KBM-7 (cell line): ENCODE results near the gene MYH7B.

Experiments used
- DNase-seq: peaks from one replicate; pipeline ENCODE4 v3.0.0-alpha.2; 2015
- in situ Hi-C: fragments of 300-500 bp; cut with MboI; formaldehyde crosslinking; loops from 2 replicates; pipeline ENCODE4 v1.14.3; 2020; ENCODE audit warnings: low sequenced_read_pairs, low pct_unique_long_range_greater_than_20kb, mixed read lengths

Gene MYH7B

DNA sequence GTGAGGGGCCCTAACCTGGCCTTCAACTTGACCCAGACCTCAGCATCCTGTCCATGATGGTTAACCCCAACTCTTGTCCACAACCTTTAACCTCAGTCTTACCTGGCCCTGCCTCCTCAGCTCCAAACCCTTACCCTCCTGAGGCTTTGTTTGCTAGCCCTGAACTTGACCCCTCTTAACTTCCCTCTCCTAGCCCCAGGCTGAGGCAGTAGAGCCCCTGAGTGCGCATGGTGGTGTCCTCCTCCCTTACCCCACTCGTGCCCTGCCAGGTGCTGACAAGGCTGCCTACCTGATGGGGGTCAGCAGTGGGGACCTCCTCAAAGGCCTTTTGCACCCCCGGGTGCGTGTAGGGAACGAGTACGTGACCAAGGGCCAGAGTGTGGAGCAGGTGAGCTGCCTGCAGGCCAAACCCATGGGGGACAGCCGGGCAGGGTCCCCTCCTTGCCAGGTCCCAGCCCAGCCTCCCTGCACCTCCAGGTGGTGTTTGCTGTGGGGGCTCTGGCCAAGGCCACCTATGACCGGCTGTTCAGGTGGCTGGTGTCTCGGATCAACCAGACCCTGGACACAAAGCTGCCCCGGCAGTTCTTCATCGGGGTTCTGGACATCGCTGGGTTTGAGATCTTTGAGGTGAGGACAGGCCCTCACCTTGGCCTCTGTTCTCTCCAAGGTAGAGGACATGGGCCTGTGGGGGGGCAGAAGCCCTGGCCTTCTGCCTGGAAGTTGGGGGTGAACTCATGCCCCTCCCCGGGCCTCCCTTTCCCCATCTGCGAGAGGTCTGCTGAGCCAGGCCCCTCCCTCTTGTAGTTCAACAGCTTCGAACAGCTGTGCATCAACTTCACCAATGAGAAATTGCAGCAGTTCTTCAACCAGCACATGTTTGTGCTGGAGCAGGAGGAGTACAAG, 31.9 kb downstream of the MYH7B start:
- no peak for DNase-seq
- in situ Hi-C loops = no loop called here

DNA sequence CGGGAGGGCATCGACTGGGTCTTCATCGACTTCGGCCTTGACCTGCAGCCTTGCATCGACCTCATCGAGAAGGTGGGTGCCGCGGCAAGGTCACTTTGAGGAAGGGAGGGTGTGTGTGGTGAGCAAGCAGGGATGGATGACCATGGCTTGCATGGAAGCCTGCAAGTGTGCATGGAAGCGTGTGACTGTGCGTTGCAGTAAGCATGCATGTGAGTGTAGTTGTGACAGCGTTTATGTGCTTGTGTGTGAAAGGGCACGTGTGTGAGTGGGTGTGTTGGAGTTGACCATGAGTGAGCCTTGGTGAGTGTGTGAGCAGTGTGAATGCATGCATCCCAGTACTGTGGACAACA, 32.5 kb downstream of the MYH7B start:
- in situ Hi-C loops = no loop called here
- DNase-seq = no peak

DNA sequence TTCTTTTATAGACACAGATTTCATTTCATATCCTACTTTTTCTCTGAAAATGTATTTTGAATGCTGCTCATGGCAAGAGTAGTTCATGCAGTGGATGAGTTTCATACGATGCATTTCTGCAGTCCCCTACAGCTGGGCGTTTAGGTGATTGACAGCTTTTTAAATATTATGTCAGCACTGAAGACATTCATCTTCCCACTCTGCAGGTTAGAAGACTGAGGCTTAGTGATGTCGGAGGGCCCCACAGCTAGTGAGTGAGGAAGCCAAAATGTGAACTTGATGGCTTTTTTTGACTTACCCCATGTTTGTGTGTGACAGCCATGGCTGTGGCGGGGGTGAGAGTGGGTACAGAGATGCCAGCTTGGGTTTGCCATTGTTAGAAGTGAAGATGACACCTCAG, 33.5 kb downstream of the MYH7B start:
- no peak for DNase-seq
- in situ Hi-C loops = no loop called here

DNA sequence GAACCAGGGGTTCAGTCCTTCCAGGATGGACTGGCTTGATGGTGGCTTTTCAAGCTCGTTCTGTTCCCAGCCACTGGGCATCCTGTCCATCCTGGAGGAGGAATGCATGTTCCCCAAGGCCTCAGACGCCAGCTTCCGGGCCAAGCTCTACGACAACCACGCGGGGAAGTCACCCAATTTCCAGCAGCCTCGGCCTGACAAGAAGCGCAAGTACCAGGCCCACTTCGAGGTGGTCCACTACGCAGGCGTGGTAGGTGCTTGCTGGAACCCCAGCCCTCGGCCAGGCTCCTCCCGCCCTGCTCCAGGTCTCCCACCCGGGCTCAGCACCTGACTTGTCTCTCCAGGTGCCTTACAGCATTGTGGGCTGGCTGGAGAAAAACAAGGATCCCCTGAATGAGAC, 34.0 kb downstream of the MYH7B start:
- in situ Hi-C loops = no loop called here
- DNase-seq = no peak

DNA sequence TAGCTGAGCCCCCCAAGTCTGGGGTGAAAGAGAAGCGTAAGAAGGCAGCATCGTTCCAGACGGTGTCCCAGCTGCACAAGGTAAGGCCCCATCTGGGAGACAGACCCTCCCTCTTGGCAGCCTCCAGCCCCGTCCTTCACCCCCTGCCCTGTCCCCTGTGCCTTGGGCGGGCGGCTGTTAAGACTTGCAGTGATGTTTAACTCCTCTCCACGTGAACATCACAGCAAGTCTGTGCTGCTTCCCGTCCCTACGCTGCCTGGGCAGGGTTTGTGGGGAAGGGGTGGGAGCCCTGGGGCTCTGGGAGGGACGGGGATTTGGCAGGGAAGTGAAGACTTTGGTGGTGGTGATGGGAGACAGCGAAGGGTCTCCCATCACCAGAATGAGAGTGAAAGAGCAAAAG, 34.6 kb downstream of the MYH7B start:
- no peak for DNase-seq
- in situ Hi-C loops = no loop called here

DNA sequence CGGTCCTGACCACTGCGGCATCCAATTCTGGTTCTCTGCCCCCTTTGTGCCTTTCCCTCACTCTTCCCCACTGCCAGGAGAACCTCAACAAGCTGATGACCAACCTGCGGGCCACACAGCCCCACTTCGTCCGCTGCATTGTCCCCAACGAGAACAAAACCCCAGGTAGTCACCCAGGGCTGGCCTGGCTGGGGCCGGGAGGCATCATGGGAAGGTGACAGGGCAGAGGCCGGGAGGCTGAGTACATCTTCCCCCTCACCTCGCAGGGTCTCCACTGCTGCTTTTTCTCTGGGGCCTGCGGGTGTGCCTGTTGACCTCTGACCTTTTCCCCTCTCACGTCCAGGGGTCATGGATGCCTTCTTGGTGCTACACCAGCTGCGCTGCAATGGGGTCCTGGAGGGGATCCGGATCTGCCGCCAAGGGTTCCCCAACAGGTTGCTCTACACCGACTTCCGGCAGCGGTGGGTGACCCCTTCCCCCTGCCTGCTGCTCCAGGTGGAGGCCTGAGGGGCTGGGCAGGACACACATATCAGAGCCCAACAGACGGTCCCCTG, 35.1 kb downstream of the MYH7B start:
- in situ Hi-C loops = no loop called here
- no peak for DNase-seq

DNA sequence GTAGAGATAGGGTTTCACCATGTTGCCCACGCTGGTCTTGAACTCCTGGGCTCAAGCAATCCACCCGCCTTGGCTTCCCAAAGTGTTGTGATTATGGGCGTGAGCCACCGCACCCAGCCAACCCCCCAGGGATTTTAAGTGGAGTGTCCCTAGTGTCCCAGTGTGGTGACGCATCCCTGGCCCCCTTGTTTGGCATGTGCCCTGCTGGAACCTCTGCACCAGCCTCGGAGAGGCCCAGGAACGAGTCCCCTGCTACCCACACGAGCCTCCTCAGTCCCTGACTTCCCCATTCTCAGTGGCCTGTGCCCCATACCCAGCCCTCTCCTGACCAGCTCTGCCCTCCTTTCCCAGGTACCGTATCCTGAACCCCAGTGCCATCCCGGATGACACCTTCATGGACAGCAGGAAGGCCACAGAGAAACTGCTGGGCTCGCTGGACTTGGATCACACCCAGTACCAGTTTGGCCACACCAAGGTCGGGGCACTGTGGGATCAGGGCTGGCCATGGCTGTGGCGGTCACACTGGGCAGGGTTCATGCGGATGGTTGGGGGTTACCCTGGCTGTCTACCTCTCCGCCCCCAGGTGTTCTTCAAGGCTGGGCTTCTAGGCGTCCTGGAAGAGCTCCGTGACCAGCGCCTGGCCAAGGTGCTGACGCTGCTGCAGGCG, 37.2 kb downstream of the MYH7B start:
- in situ Hi-C loops = no loop called here

DNA sequence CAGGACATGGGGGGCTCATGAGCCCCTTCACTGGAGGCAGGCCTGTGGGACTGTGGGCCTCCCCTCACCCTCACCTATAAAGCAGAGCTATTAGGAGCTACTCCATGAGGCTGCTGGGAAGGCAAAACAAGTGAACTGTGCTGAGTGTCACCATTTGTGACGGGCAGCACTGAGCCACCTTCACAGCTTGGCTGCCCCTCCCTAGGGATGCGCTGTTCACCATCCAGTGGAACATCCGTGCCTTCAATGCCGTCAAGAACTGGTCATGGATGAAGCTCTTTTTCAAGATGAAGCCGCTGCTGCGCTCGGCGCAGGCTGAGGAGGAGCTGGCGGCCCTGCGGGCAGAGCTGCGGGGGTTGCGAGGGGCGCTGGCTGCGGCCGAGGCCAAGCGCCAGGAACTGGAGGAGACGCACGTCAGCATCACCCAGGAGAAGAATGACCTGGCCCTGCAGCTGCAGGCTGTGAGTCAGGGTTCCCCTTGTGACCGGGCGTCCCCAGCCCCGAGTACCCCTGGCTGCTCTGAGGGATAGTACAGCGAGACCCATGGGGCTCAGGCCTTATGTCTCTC, 38.4 kb downstream of the MYH7B start:
- DNase-seq = no peak
- in situ Hi-C loops = no loop called here

More for the DNA sequence above, 37.2 kb downstream of the MYH7B start:
- DNase-seq = no peak

DNA sequence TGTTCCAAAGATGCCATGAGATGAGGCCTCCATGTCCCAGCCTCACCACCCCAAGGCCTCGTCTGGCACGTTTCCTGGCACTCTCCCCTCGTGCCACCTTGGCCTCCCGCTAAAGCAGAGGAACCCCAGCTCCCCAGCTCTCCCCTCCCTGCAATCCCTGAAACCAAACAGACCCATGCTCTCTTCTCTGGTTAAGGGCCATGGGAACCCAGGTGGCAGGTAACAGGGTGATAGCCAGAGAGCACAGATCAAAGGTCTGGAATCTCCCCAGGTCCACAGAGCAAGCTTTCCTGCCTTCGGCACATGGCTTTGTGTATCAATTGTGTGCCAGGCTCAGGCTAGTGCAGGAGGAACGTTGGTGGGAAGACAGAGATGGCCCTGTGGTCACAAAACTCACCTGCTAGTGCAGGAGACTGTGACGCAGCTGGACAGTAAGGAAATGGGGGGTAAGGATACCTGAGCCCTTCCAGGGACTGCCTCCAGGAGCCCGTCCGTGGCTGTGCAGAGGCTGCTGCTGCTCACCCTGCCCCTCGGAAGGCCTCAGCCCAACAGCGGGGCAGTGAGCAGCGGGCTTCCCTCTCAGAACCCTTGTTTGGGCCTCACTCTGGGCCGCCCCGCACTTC, 39.0 kb downstream of the MYH7B start:
- in situ Hi-C loops = no loop called here
- no peak for DNase-seq

DNA sequence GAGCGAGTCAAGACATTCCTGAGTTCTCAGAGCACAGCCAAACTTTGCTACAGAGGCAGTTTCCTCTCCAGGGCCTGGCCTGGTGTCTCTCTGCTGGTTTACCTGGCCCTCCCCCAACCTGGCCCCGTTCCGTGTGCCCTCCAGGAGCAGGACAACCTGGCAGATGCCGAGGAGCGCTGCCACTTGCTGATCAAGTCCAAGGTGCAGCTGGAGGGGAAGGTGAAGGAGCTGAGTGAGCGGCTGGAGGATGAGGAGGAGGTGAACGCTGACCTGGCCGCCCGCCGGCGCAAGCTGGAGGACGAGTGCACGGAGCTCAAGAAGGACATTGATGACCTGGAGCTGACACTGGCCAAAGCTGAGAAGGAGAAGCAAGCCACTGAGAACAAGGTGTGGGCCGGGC, 39.5 kb downstream of the MYH7B start:
- no peak for DNase-seq
- in situ Hi-C loops = no loop called here

DNA sequence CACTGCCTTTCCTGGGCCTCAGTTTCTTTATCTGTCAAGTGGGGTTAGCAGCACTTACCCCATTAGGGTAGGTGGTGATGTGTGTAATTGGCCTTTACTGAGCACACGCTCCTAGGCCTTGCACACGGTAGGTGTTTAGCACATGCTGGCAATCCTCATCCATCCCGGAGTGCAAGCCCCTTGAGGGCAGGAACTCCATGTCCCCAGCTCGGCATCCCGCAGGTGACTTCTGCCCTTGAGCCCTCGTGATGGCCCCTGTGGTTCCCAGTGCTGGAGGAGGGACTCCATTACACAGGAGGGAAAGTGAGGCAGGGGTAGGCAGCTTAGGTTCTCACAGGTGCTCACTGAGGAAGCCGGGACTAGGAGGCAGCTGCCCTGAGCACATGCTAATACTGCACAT, 40.0 kb downstream of the MYH7B start:
- no peak for DNase-seq

DNA sequence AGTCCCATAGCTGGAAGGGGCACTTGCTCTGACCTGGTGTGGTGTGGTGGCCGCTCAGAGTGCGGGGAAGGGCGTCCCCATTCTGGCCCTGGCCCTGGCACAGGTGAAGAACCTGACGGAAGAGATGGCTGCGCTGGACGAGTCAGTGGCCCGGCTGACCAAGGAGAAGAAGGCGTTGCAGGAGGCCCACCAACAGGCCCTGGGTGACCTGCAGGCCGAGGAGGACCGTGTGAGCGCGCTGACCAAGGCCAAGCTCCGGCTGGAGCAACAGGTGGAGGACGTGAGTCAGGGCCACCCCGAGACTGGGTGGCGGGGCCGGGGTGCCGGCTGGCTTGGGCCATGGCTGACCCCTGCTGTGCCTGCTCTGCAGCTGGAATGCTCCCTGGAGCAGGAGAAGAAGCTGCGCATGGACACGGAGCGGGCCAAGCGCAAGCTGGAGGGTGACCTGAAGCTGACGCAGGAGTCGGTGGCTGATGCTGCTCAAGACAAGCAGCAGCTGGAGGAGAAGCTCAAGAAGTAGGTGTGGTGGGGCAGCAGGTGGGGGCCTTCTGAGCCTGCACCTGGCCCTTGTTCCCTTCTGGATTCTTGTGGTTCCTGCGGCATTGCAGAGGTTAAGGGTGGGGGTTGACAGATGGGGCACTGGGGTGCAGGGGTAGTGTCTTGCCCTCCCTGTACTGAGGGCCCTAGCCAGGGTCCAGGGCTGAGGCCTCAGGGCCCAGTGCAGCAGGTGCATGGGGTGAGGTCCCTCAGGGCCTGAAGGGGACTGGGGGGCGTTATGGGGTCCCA, 40.8 kb downstream of the MYH7B start:
- no peak for DNase-seq
- in situ Hi-C loops = no loop called here

More for the DNA sequence above, 40.0 kb downstream of the MYH7B start:
- in situ Hi-C loops = no loop called here

DNA sequence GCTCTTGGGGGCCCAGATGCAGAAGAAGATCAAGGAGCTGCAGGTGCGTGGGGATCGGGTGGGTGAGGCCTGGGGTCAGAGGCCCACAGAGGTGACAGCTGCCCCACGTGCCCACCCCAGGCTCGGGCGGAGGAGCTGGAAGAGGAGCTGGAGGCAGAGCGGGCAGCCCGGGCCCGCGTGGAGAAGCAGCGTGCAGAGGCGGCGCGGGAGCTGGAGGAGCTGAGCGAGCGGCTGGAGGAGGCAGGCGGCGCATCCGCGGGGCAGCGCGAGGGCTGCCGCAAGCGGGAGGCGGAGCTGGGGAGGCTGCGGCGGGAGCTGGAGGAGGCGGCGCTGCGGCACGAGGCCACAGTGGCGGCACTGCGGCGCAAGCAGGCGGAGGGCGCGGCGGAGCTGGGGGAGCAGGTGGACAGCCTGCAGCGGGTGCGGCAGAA, 41.5 kb downstream of the MYH7B start:
- no peak for DNase-seq
- in situ Hi-C loops = no loop called here

DNA sequence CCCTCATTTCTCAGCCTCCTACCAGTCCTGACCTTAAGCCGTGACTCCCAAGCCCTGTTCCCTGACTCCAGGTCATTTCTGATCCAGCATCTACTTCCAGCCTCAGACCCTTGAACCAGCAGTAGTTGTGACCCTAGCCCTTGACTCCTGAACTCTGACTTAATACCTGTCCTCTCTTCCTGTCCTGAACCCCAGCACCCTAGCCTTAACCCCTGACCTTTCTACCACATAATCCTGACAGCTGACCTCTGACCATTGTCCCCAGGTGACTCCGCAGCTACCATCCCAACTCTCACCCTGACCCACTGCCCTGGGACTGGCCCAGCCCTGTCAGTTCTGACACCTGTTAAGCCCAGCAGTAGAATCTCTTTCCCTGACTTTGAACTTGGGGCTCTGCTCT, 42.1 kb downstream of the MYH7B start:
- DNase-seq = no peak
- in situ Hi-C loops = no loop called here

DNA sequence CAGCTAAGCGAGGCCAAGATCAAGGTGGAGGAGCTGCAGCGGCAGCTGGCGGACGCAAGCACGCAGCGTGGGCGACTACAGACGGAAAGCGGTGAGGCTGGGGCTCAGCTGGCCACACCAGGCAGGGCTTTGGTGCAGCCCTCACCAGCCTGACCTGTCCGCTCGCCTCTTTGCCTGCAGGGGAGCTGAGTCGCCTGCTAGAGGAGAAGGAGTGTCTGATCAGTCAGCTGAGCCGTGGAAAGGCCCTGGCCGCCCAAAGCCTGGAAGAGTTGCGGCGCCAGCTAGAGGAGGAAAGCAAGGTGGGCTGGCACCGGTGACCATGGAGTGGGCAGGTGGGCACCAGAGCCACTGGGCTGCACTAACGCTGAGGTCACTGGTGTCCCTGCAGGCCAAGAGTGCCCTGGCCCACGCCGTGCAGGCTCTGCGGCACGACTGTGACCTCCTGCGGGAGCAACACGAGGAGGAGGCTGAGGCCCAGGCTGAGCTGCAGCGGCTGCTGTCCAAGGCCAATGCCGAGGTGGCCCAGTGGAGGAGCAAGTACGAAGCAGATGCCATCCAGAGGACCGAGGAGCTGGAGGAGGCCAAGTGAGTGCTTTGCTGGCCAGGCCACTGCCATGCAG, 42.8 kb downstream of the MYH7B start:
- no peak for DNase-seq
- in situ Hi-C loops = no loop called here

DNA sequence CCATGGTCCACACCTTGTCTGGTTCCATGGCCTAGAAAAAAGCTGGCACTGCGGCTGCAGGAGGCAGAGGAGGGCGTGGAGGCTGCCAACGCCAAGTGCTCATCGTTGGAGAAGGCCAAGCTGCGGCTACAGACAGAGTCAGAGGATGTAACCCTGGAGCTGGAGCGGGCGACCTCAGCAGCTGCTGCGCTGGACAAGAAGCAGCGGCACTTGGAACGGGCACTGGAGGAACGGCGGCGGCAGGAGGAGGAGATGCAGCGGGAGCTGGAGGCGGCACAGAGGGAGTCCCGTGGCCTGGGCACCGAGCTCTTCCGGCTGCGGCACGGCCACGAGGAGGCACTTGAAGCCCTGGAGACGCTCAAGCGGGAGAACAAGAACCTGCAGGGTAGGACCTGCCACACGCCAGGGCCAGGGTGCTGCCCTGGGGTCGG, 43.4 kb downstream of the MYH7B start:
- in situ Hi-C loops = no loop called here
- DNase-seq = no peak

DNA sequence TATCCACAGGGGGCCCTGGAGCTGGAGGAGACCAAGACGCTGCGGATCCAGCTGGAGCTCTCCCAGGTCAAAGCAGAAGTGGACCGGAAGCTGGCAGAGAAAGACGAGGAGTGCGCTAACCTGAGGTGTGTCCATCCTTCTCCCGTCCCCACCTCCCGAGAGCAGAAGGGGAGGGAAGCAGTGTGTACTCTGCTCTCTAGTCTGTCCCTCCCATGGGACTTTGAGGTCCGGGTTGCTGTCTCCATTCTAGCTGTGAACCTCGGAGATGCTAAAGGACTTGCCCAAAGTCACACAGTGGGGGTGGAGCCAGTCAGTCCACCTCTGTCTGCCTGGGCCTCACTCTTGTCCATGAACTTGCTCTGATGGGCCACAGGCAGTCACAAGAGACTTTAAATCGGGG, 44.1 kb downstream of the MYH7B start:
- DNase-seq = no peak
- in situ Hi-C loops = no loop called here

DNA sequence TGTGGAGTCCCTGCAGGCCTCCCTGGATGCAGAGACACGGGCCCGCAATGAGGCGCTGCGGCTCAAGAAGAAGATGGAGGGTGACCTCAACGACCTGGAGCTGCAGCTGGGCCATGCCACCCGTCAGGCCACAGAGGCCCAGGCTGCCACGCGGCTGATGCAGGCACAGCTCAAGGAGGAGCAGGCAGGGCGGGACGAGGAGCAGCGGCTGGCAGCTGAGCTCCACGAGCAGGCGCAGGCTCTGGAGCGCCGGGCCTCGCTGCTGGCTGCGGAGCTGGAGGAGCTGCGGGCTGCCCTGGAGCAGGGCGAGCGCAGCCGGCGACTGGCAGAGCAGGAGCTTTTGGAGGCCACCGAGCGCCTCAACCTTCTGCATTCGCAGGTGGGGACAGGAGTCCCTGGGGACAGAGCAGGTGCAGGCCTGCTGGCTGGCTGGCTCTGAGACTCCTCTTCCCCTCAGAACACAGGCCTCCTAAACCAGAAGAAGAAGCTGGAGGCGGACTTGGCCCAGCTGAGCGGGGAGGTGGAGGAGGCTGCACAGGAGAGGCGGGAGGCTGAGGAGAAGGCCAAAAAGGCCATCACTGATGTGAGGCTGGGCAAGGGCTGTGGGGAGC, 44.7 kb downstream of the MYH7B start:
- in situ Hi-C loops = no loop called here
- no peak for DNase-seq
